ENCODE measurements around the gene SRP72.

The SRP72 gene

GRCh38 chr4:56469489-56470210 lies 2.2 kb downstream of the SRP72 start:
- TF ChIP-seq CTCF (IDR thresholded peaks at IDR 0.05; ENCODE audit: borderline replicate concordance, control extremely low read depth, extremely low read depth, insufficient read depth, missing control alignments): no peak
- no peak for DNase-seq (ENCODE audit: low spot score)
- in situ Hi-C loops (cut with MboI; ENCODE audit: low sequenced_read_pairs, unreplicated experiment): no loop called here

- in situ Hi-C loops (cut with MboI; ENCODE audit: low sequenced_read_pairs, unreplicated experiment): no loop called here
- DNase-seq (ENCODE audit: low spot score): no peak
These were observed 8.5 kb downstream of the SRP72 start for GRCh38 chr4:56475917-56476316.

GRCh38 chr4:56477192-56477702 lies 9.8 kb downstream of the SRP72 start:
- in situ Hi-C loops (cut with MboI; ENCODE audit: low sequenced_read_pairs, unreplicated experiment): no loop called here

More at GRCh38 chr4:56475917-56476316, 8.5 kb downstream of the SRP72 start:
- no peak for TF ChIP-seq CTCF (IDR thresholded peaks at IDR 0.05; ENCODE audit: borderline replicate concordance, control extremely low read depth, extremely low read depth, insufficient read depth, missing control alignments)

GRCh38 chr4:56480691-56481090 lies 13.3 kb downstream of the SRP72 start:
- TF ChIP-seq CTCF (IDR thresholded peaks at IDR 0.05; ENCODE audit: borderline replicate concordance, control extremely low read depth, extremely low read depth, insufficient read depth, missing control alignments): no peak
- DNase-seq (ENCODE audit: low spot score): no peak
- in situ Hi-C loops (cut with MboI; ENCODE audit: low sequenced_read_pairs, unreplicated experiment): no loop called here

More at GRCh38 chr4:56477192-56477702, 9.8 kb downstream of the SRP72 start:
- no peak for TF ChIP-seq CTCF (IDR thresholded peaks at IDR 0.05; ENCODE audit: borderline replicate concordance, control extremely low read depth, extremely low read depth, insufficient read depth, missing control alignments)
- no peak for DNase-seq (ENCODE audit: low spot score)

DNA sequence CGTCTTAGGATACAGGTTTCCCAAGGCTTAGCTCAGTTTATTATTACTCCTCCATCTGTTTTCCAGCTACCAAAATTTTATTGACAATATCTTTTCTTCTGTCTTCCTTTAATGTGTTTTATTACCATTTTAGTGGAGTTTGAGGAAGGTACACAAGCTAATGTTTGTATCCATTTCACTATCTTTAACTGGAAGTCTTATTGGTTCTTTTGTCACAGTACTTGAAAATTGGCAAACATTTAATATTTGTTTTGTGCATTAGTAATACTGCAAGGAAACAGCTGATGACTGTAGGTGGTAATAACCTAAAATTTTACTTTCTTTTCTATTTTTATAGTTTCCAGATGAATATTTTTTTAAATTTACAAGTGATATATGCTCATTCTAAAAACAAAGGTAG lies 28.8 kb downstream of the SRP72 start:
- in situ Hi-C loops (cut with MboI; ENCODE audit: low sequenced_read_pairs, unreplicated experiment): no loop called here
- no peak for TF ChIP-seq CTCF (IDR thresholded peaks at IDR 0.05; ENCODE audit: borderline replicate concordance, control extremely low read depth, extremely low read depth, insufficient read depth, missing control alignments)
- no peak for DNase-seq (ENCODE audit: low spot score)

DNA sequence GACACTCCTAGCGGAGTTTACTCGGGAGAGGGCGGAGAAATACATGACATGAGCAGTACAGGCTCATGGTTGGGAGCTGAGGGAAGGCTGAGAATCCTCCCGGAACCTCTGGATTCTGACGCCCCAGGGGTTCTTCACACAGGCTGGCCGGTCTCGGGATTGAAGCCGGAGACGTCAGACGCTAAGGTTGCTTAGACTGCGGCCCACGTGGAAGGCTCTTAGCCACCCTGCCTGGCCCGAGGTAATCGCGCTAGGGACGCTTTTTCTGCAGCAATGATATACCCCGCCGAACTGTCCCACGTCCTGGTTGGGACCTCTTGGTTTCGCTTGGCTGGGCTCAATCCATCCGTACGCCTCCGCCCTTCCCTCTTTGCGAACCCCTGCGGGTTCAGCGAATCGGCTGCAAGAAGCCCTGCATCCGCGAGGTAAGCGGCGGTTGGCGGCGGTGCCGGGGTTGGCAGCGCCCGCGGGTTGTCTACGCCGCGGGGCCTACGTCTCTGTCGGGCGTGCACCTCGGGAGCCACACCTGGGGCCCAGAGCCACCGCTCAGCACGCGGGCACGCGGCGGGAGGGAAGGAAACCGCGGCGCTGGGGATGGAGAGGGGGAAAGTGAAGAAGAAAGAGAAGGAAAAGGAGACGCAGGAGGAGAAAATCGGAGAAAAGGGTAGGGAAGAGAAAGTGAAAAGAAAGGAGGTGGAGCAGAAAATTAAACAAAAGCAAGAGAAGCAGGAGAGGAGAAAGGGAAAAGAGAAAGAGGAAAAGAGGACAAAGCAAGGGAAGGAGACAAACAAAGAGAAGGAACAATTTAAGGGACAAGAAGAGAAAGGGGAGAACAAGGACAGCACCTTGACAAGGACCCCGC lies 38.1 kb downstream of the SRP72 start, which contains the start of gene ARL9:
ARL9 (plus strand) TSS at position 523 of the 862 bp plus-strand sequence; CDS start at position 595, 72 bp downstream.
- in situ Hi-C loops (cut with MboI; ENCODE audit: low sequenced_read_pairs, unreplicated experiment): no loop called here
- TF ChIP-seq CTCF (IDR thresholded peaks at IDR 0.05; ENCODE audit: borderline replicate concordance, control extremely low read depth, extremely low read depth, insufficient read depth, missing control alignments): no peak
- DNase-seq (ENCODE audit: low spot score): peak; percentile 52
